Measurements from ENCODE around the gene BMPER.
"Not testable (repeated sequence)": the region's sequence is repeated elsewhere in the genome, so short reads cannot be mapped to it uniquely, and the experiment has no call there.

The BMPER gene

GRCh38 chr7:34136698-34137097, 231.4 kb downstream of the BMPER start:
- no peak for DNase-seq (ENCODE audit: low read depth in 2 of 2)

GRCh38 chr7:34137176-34137575, 231.8 kb downstream of the BMPER start:
- no peak for DNase-seq (ENCODE audit: low read depth in 2 of 2)

GRCh38 chr7:34138483-34138882, 233.1 kb downstream of the BMPER start:
- DNase-seq (ENCODE audit: low read depth in 2 of 2) = no peak

GRCh38 chr7:34139086-34139485, 233.7 kb downstream of the BMPER start:
- DNase-seq (ENCODE audit: low read depth in 2 of 2) = no peak

- DNase-seq (ENCODE audit: low read depth in 2 of 2) = no peak
These were observed 234.7 kb downstream of the BMPER start for GRCh38 chr7:34140066-34140465.

GRCh38 chr7:34143402-34143801, 238.1 kb downstream of the BMPER start:
- no peak for DNase-seq (ENCODE audit: low read depth in 2 of 2)

- DNase-seq (ENCODE audit: low read depth in 2 of 2) = no peak
These were observed 240.3 kb downstream of the BMPER start for GRCh38 chr7:34145603-34146002.

- no peak for DNase-seq (ENCODE audit: low read depth in 2 of 2)
These were observed 248.4 kb downstream of the BMPER start for GRCh38 chr7:34153656-34154270.

- DNase-seq (ENCODE audit: low read depth in 2 of 2) = no peak
These were observed 250.0 kb downstream of the BMPER start for GRCh38 chr7:34155220-34155908.

- DNase-seq (ENCODE audit: low read depth in 2 of 2) = no peak
These were observed 251.0 kb downstream of the BMPER start for GRCh38 chr7:34156336-34156735.

GRCh38 chr7:34157137-34157536, 251.8 kb downstream of the BMPER start:
- no peak for DNase-seq (ENCODE audit: low read depth in 2 of 2)

GRCh38 chr7:34158368-34159153, 253.2 kb downstream of the BMPER start:
- DNase-seq (ENCODE audit: low read depth in 2 of 2) = no peak

GRCh38 chr7:34160261-34160752, 255.0 kb downstream of the BMPER start:
- DNase-seq (ENCODE audit: low read depth in 2 of 2) = no peak

GRCh38 chr7:34162027-34162565, 256.8 kb downstream of the BMPER start:
- no peak for DNase-seq (ENCODE audit: low read depth in 2 of 2)

- no peak for DNase-seq (ENCODE audit: low read depth in 2 of 2)
These were observed 257.3 kb downstream of the BMPER start for GRCh38 chr7:34162677-34163076.

GRCh38 chr7:34163956-34164355, 258.6 kb downstream of the BMPER start:
- no peak for DNase-seq (ENCODE audit: low read depth in 2 of 2)

- no peak for DNase-seq (ENCODE audit: low read depth in 2 of 2)
These were observed 260.1 kb downstream of the BMPER start for GRCh38 chr7:34165466-34165865.

- no peak for DNase-seq (ENCODE audit: low read depth in 2 of 2)
These were observed 260.7 kb downstream of the BMPER start for GRCh38 chr7:34165927-34166550.

- no peak for DNase-seq (ENCODE audit: low read depth in 2 of 2)
These were observed 262.7 kb downstream of the BMPER start for GRCh38 chr7:34168013-34168412.

- DNase-seq (ENCODE audit: low read depth in 2 of 2) = not testable (repeated sequence)
These were observed 269.6 kb downstream of the BMPER start for GRCh38 chr7:34174688-34175616.

- no peak for DNase-seq (ENCODE audit: low read depth in 2 of 2)
These were observed 270.5 kb downstream of the BMPER start for GRCh38 chr7:34175837-34176236.
